Panc1 (cell line): Measurements from ENCODE around the gene GALNT4. TPM values are rescaled to one million over a fixed set of nuclear protein-coding genes. Genes with fewer than 3 reads are reported as not detected.

Experiments
- total RNA-seq: library from RNA; stranded (reverse); gene quantifications from one replicate; pipeline ENCODE4 v1.2.1, GENCODE V29; 2021; ENCODE audit not compliant: unreplicated experiment

The GALNT4 gene
- total RNA-seq, 1 experiment from 2014 or later, result 5.1 TPM

Other genes starting within 250 kb of the GALNT4 start
- 20.3 TPM for gene DUSP6, start 172.3 kb downstream of the GALNT4 start, total RNA-seq
- 7.3 TPM for gene POC1B, start 1.3 kb upstream of the GALNT4 start, total RNA-seq
- 64.5 TPM for gene ATP2B1, start 184.0 kb upstream of the GALNT4 start, total RNA-seq